Stimulated activated CD4-positive, alpha-beta T cell treated with anti-CD3 and anti-CD28 coated beads, Interleukin-4, amount 100 ng/mL, for 48 hours (primary cell): ENCODE results near the gene HAUS3.

ENCODE experiments used
- DNase-seq, 2 donors: peaks; one replicate each; pipeline ENCODE4 v3.0.0-alpha.2; 2020; ENCODE audit warnings: low read depth in 2 of 2

HAUS3 gene

GRCh38 chr4:2263926-2264321 lies 22.0 kb upstream of the HAUS3 start:
- no peak for DNase-seq

- DNase-seq, result no peak
These were observed 21.0 kb upstream of the HAUS3 start for GRCh38 chr4:2262944-2263250.

- peak; percentile 90 to 96 for DNase-seq
These were observed 20.4 kb upstream of the HAUS3 start for GRCh38 chr4:2262145-2262943.

- DNase-seq, result no peak
These were observed 19.9 kb upstream of the HAUS3 start, which contains the start of gene MXD4 for GRCh38 chr4:2261853-2262144. Gene MXD4, minus strand, starts transcription at chr4:2262109. Its CDS starts 129 bp downstream, at chr4:2261980.

GRCh38 chr4:2261110-2261852 lies 19.4 kb upstream of the HAUS3 start:
- peak; percentile 37 to 46 for DNase-seq

- no peak for DNase-seq
These were observed 18.6 kb upstream of the HAUS3 start for GRCh38 chr4:2260344-2261109.

- no peak for DNase-seq
These were observed 17.8 kb upstream of the HAUS3 start for GRCh38 chr4:2259541-2260343.

GRCh38 chr4:2259036-2259540 lies 17.2 kb upstream of the HAUS3 start:
- DNase-seq, result no peak

- DNase-seq, result no peak
These were observed 16.4 kb upstream of the HAUS3 start for GRCh38 chr4:2258091-2259035.

GRCh38 chr4:2257361-2258081 lies 15.6 kb upstream of the HAUS3 start:
- DNase-seq, result no peak

- DNase-seq, result no peak
These were observed 14.9 kb upstream of the HAUS3 start for GRCh38 chr4:2256781-2257191.

- no peak for DNase-seq
These were observed 14.3 kb upstream of the HAUS3 start for GRCh38 chr4:2256156-2256731.

- DNase-seq, result no peak
These were observed 13.7 kb upstream of the HAUS3 start for GRCh38 chr4:2255501-2256155.

- DNase-seq, result no peak
These were observed 13.0 kb upstream of the HAUS3 start for GRCh38 chr4:2254665-2255500.

- no peak for DNase-seq
These were observed 11.5 kb upstream of the HAUS3 start for GRCh38 chr4:2253160-2254084.

- DNase-seq, result no peak
These were observed 10.7 kb upstream of the HAUS3 start for GRCh38 chr4:2252530-2253091.
